Measurements from ENCODE around the gene PDK2.
"Not testable (repeated sequence)": the region's sequence is repeated elsewhere in the genome, so short reads cannot be mapped to it uniquely, and the experiment has no call there.

Gene PDK2

DNA sequence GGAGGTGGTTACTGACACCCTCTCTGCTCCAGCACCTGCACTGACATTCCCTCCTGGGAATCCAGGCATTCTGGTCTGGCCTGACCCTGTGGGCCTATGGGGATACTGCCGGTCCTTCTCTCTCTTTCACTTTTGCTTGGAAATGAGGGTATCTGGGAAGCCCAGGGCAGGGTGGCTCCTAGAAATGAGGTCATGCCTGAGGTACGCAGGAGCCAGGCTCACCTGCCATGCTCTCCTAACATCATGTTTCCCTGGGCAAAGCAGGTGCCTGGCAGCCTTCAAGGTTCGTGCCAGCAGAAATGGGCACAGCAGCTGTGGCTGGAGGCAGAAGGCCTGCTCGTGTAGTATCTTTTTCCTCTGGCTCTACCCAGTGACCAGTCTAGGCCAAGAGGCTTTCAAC, 35.9 kb upstream of the PDK2 start:
- no peak for DNase-seq

DNA sequence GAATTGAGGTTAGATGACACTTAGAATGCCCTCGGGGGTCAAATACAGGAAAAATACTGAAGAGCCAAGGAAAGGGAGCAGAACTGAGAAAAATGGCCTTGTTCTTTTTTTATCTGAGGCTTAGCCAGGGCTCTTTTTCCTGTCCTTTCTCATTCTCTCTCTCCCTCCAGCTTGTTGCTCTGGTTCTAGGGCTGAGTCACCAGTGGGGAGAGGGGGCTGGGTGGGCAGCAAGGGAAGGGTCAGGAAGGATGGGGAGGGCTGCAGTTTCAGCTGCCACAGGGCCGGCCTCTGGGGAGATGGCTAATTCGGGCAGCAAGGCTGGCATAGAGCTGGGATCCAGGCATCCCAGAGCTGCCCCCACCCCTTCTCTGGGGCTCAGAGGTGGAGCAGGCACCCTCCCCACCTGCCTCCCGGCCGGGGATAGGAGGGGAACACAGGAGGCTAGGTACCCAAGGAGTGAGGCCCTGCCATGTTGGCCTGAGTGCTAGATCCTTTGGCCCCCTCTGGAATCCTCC, 35.3 kb upstream of the PDK2 start:
- DNase-seq = no peak

DNA sequence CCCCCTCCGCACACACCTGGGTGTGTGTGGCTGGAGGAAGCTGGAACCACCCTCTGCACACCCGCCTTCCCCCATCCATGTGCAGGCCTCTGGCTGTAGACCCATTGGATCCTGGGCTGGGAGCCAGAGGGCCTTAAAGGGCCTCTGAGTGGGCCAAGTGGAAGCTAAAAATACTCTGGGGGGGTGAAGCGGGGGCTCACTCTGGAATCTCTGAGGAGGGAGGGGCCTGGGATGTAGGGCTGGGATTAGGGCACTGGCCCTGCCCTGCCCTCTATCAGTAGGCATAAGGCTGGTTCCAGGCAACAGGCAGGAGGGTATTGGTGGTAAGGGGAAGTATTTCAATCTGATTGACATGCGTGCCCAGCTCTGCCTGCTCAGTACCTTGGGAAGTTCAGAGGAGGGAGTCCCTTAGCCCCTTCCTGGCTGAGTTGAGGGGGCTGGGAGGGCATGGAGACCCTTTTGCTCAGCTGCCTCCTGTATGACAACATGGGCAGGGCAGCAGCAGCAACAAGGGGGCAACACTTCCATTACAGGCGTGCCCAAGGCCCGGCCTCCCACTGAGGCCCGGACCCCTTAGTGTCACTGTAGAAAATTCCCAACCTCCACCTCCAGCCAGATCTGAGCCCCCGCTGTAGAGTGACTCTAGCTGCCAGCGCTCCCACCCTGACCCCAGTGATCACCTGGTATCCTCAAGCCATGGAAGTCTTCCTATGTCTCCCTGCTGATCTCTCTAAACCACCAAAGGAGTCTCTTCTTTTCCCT, 34.0 kb upstream of the PDK2 start:
- no peak for DNase-seq

DNA sequence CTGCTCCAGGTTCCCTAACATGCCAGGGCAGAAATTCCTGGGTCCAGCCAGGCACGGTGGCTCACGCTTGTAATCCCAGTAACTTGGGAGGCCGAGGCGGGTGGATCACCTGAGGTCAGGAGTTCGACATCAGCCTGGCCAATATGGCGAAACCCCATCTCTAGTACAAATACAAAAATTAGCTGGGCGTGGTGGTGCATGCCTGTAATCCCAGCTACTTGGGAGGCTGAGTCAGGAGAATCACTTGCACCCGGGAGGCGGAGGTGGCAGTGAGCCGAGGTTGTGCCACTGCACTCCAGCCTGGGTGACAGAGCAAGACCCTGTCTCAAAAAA, 33.5 kb upstream of the PDK2 start:
- not testable (repeated sequence) for DNase-seq

DNA sequence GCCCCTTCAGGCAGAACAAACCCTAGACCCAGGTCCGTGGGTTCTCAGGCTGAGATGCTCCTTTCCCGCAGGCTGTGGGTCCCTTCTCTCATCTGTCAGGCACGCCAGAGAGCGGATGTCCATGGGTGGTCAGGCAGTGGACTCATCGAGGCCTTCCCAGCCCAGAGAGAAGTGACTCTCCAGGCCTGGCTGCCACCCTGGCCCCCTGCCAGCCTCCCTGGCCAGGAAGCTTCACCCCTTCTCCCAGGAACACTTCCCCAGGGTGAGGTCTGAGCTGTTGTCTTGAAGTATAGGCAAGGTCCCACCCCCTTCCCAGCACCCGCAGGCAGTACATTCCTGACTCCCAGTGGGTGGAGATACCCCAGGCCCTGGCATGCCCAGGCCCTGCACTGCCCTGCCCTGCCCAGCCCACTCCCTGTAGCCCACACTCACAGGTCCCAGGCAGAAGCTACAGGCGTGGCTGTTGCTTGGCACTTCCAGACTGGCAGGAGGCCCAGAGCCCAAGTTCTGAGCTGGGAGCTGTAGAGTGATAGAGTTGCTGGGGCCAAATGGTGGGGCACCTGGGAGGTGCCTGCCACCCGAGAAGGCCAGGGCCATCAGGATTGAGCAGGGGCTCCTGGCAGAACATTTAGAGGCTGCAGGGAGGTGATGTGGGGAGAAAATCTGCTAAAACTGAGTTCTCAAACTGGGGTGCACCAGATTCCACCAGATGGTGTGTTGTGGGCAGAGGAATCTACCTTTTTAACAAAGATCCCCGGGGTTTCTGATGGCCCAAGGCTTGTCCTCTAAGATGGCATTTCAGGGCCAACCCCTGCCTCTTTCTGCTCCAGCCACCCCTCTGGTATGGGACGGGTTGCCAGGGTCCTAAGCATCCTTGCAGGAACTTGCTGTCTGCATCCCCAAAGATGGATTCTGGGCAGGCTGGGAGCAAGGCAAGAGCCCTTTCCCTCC, 32.6 kb upstream of the PDK2 start:
- DNase-seq = no peak

DNA sequence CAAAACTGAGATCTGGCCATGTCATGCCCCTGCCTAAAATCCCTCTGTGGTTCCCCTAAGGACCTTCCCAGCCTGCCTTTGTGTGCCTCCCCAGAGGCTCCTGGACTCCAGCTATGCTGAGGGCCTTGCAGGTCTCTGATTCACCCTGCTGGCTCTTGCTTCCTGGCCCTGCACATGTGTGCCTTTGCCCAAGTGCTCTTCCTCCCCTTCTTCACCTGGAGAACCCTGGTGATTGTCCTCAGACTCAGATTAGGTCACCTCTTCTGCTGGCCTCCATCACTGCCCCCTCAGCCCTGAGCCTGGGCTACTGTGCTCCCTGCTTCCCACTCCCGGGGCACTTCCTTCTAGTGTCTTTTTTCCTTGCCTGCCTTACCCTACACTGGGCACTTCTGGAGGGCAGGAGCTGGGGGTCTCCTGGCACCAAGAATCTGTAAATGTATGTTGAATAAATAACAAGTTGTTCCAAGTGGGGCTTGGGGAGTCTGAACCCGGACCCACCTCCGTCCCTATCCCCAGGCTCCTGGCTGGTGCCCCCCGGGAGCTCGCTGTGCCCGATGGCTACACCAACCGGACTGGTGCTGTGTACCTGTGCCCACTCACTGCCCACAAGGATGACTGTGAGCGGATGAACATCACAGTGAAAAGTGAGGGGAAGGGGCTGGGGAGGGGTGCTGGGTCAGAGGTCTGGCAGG, 31.4 kb upstream of the PDK2 start:
- DNase-seq = no peak

DNA sequence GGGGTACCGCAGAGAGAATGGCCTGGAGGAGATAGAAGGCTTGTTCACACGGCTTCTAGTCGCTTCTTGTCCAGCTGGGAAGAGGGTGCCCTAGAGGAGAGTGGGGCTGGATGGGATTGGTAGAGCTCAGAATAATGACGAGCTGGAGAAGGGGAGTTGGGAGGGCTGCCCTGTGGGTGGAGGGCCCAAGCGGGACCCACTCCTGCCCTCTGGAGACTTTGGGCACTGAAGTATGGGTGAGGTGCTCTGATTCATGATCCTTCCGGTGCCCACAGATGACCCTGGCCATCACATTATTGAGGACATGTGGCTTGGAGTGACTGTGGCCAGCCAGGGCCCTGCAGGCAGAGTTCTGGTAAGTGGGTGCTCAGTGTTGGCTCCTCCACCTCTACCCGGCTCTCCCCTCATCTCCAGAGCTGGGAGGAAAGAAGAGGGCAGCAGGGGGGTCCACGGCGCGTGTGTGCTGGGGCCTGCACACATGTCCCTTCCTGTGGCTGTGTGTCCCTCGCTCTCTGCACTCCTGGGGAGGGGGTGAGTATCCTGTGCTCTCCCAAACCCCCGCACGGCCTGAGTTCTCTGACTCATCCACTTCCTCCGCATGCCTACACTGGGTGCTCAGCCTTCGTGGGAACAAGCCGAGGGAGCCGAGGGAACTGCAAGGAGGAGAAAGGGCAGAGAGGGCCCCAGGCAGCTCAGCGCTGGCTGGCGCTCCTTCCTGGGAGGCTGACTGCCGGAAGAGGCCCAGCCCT, 30.7 kb upstream of the PDK2 start:
- no peak for DNase-seq

DNA sequence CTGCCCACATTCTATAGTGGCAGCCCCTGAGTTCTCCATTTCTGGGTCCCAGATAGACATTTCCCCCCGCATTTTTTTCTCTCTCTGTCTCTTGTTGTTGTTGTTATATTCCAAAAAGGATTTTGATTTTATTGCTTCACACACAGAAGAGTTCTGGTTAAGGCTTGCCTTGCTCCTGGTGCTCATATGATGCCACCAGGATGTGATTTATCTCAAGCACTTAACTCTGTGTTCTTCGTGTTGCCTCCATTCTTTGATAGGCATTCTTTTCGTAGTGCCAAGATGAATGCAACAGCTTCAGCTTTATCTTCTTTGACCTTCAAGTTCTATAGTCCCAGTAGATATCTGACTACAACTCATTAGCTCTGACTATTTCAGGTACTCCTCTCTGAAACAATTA, 30.1 kb upstream of the PDK2 start:
- no peak for DNase-seq

DNA sequence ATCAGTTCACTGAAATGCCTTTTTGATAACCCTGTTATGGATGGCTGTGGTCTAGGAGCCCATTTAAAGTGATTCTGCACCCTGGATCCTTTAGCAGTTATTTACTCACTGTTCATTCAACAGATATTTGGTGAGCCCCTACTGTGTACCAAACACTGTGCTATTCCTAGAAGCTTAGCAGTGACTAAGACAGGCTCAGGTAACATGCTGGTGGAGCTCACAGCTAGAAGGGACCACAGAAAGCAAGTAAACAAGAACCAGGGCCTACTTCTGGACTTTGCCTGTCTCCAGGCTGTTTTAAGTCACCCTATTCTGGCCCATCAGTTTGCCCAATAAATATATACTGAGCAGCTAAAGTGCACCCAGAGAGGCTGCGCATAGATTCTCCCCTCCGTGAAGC, 28.2 kb upstream of the PDK2 start:
- DNase-seq = no peak

DNA sequence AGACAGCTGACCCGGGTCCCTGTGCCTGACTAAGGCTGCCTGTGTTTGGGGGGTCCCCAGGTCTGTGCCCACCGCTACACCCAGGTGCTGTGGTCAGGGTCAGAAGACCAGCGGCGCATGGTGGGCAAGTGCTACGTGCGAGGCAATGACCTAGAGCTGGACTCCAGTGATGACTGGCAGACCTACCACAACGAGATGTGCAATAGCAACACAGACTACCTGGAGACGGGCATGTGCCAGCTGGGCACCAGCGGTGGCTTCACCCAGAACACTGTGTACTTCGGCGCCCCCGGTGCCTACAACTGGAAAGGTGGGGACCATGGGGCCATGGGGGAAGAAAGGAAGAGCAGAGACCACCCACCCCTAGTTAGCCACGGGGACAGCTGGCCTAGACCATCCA, 27.2 kb upstream of the PDK2 start:
- no peak for DNase-seq

DNA sequence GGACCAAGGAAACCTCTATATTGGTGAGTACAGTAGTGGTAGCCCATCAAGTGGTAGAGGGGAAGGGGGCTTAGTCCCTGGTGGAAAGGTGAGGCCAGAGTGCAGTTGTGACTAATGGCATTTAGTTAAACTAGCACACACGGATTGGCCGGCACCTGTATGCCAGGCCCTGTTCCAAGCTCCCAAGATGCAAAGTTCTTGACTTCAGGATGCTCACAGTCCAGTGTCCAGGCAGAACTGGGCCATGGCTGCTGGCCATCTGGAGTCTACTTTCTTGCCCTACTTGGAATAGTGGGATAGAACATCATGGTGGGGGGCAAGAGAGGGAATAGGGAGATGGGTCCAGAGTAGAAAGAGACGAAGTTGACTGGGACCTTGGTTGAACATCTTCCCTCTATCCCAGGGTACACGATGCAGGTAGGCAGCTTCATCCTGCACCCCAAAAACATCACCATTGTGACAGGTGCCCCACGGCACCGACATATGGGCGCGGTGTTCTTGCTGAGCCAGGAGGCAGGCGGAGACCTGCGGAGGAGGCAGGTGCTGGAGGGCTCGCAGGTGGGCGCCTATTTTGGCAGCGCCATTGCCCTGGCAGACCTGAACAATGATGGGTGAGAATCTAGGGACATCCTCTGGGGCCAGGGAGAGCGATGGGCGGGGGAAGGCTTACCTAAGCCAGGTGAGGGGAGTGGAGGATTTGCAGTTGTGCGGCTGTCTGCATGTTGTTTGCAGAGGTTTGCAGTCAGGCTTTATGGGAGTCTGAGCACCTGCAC, 24.1 kb upstream of the PDK2 start:
- DNase-seq = no peak

DNA sequence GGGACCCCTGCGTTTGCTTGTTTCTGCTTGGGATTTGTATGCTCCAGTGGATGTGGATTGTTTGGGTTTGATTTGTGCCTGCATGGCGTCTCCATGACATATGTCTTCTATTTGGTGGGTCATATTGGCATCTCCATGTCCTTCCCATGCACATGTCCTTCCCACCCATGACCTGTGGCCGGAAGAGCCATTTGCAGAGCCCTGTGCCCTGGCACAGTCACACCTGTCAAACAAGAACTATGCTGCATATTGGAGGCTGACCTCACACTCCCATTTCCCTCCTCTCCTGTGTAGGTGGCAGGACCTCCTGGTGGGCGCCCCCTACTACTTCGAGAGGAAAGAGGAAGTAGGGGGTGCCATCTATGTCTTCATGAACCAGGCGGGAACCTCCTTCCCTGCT, 23.5 kb upstream of the PDK2 start:
- DNase-seq = no peak

DNA sequence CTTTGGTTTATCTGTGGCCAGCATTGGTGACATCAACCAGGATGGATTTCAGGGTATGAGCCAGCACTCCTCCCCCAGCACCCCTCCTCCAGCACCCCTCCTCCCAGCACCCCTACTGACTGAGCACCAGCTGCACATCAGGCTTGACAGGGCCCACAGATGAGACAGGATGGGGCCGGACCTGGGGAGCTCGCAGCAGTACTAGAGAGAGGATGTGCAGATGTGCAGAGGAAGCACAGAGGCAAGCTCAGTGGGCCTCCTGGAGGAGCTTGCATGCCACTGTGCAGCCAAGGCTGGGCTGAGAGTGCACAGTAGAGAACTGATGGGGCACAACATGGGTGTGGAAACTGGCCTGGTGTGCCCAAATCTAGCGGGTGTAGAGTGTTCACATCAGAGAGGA, 23.0 kb upstream of the PDK2 start:
- no peak for DNase-seq

DNA sequence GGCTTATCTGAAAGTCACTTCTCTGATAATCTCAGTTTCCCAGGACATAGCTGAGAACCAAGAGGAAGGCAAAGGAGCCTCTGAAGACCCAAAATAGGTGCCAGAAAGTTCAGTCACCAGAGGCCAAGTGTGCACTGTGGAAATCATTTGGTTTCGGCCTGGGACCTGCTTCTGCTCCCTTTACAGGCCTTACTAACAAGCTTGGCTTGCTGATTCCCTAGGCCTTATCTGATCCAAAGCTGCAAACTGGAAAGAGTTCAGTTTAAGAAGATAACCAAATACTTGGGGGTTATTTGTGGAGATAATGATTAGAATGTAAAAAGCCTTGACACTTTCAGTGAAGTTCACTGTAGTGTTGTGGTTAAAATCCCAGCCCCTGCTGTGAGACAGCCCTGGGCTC, 22.2 kb upstream of the PDK2 start:
- no peak for DNase-seq

DNA sequence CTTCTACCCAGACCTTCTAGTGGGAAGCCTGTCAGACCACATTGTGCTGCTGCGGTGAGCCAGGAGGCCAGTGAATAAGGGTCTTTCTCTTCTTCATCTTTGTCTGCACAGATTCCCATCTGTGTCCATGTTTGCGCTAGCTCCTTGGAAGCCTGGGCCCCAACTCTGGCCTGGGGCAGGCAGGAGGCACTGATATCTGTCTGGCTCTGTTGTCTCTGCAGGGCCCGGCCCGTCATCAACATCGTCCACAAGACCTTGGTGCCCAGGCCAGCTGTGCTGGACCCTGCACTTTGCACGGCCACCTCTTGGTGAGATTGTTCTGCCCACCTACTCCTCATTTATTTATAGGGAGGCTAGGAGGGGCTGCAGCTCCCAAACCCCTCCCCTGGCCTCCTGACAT, 20.9 kb upstream of the PDK2 start:
- DNase-seq = no peak

DNA sequence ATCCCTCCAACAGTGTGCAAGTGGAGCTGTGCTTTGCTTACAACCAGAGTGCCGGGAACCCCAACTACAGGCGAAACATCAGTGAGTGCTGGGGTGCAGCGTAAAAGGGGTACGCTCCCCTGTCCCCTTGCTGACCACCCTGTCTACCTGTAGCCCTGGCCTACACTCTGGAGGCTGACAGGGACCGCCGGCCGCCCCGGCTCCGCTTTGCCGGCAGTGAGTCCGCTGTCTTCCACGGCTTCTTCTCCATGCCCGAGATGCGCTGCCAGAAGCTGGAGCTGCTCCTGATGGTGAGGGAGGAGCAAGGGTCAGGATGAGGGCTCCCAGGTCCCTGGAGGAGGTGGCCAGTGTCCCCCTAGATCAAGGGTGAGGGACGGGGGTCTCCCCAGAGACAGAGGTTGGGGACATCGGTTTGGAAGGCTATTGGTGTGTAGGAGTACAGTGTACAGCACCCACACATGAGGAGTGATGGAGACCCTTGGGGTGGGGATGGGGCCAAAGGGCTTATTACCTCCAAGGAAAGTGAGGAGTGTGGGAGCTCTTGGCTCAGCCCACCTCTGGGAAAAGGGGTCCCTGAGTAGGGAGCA, 19.6 kb upstream of the PDK2 start:
- no peak for DNase-seq

DNA sequence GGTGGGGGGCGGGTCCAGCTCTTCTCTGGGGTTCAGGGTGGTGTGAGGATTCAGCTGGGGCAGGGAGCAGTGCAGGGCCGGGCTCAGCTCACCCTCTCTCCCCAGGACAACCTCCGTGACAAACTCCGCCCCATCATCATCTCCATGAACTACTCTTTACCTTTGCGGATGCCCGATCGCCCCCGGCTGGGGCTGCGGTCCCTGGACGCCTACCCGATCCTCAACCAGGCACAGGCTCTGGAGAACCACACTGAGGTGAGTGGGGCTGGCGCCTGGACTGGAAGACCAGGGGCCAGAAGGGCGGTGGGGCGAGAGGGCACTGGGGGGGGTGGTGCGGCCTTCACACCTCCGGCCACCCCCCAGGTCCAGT, 18.9 kb upstream of the PDK2 start:
- DNase-seq = no peak

DNA sequence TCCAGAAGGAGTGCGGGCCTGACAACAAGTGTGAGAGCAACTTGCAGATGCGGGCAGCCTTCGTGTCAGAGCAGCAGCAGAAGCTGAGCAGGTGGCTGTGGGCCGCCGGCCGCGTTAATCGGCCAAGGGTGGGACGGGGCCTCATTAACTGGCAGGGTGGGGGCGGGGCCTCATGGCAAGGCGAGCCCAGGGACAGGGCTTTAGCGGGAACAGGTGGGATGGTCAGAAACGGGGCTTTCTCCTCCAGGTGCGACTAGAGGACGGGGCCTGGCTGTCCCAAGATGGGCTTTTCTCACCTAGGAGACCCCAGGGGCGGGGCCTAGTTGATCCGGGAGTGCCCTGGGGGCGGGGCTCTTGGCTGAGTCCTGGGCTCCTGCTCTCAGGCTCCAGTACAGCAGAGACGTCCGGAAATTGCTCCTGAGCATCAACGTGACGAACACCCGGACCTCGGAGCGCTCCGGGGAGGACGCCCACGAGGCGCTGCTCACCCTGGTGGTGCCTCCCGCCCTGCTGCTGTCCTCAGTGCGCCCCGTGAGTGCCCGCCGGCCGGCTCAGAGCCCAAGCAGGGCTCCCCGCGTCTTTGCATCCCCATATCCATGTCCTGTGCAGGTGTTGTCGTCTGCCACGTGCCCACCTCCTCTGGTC, 18.4 kb upstream of the PDK2 start:
- DNase-seq = no peak

DNA sequence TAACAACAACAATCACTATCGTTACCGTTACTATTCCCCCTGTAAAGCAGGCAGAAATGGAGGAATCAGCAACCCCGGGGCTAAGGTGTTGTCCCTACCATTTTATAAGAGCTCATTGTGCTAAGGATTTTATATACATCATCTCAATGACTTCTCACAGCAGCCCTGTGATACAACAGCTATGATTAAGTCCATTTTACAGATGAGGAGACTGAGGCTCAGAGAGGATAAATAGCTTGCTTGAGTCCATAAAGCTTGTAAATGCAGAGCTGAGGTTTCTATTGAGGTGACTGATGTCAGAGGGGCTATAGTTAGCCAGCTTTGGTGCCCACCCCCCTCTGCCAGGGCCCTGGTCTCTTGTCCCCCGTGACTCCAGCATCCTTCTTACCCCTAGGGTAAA, 16.7 kb upstream of the PDK2 start:
- no peak for DNase-seq

DNA sequence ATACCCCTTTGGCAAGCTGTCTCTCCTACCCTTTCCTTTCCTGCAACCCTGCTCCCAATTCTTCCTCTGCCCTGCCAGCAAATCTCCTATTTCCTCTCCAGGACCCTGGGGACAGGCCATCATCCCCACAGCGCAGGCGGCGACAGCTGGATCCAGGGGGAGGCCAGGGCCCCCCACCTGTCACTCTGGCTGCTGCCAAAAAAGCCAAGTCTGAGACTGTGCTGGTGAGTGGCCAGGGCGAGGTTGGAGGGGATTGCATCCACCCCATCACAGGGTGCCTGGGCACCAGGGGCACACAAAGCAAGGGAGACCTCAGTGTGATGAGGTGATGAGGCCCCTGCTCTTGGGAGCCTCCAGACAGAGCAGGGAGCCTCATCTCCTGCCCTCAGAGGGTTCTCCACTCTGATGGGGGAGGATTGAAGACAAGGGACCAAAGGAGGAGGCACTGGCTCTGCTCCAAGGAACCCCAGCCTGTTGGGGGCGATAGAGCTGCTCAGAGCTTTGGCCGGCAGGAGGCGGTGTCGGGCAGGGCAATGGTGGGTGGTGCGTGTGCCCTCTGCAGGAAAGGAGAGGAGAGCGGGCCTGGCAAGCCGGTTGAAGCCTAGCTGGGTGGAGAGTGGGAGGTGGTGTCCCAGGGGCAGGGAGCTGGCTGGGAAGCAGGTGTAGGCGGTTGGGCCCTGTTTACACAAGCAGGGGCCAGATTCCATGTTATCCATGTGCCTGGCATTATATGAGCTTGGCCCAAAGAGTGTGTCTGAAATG, 15.6 kb upstream of the PDK2 start:
- DNase-seq = no peak

All from activated CD8-positive, alpha-beta memory T cell treated with anti-CD3 and anti-CD28 coated beads, Interleukin-2, amount 50 U/mL, for 48 hours (primary cell).